GM18520 (cell line): ENCODE data around the gene LASP1.

Source experiments
- ATAC-seq: cut with Tn5 transposase; IDR thresholded peaks from one replicate; pipeline ENCODE4 v1.9.1; 2021; ENCODE audit not compliant: unreplicated experiment

Gene LASP1

GRCh38 chr17:38868817-38869525, 887 bp upstream of the LASP1 start:
- ATAC-seq, result peak; percentile 31

DNA sequence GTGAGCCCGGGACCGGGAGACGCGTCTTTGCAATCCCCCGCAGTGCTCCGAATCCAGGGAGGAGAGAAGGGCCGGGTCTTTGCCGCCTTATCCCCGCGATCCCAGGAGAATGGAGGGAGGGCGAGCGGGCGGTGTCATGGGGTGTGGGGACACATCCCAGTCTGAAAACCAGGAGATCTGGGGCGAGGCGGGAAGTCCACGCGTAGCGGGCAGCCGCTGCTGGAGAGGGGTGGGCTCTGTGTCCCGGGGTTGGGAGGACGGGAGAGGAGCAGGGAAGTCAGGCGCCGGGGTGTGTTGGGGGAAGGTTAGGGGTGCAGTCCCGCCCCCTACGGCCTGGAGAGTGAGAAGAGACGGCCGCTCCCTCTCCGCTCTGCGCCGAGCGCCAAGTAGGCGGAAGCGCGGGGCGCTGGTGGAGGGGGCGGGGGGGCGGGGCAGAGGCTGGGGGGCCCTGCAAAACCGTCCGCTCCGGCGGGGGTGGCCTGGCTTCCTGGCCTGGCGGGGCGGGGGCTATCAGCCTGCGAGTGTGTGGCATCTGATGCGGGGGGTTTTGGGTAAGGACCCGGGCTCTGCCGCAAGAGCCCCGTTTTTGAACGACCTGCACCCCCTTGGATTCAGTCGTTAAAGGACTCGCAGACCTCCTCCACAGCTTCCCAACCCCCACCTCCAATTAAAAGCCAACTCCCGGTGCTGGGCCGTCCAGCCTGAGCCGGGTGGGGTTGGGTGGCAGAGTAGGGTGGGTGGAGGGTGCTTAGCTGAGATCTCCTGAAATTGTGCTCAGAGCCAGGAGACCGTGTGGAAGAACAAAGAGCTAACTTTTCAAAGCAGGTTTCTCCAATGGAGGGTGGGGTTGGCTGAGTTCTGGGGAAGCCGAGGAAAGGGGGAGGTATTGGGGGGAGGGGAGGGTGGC, 654 bp downstream of the LASP1 start:
- no peak for ATAC-seq

DNA sequence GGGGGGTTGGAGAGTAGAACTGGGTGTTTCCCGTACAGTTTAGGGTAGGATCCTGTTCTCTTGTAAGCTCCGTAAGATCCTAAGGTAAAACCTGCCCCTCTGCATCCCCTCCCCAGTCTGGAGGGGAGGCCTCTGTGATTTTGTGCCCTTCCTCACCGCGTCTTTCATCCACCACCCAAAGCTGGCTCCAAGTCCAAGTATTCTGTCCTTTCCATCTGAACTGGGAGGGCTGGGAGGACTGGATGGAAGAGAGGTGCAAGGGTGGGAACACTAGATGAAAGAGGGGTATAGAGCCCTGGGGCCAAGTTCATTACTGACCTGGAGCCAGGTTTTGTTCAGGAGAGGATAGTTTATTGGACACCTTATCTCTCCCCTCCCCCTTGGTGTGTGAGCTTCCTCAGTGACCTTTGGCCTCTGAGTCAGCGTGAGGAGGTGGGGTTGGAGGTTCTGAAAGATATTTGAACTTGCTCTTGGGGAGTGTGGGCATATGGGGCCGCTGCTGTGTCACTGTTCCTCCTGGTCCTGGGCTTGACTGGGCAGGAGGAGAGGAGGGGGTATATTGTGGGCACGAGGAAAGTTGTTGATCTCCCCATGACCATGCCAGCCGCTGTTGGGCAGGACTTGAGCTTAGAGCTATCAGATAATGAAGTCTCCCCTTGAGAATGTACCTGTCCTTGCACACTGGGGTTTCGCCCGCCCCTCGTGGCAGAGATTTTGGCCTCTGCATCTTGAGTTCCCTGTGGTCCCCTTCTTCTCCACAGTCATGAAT, 1.6 kb downstream of the LASP1 start:
- no peak for ATAC-seq

GRCh38 chr17:38872027-38872511, 2.2 kb downstream of the LASP1 start:
- no peak for ATAC-seq

DNA sequence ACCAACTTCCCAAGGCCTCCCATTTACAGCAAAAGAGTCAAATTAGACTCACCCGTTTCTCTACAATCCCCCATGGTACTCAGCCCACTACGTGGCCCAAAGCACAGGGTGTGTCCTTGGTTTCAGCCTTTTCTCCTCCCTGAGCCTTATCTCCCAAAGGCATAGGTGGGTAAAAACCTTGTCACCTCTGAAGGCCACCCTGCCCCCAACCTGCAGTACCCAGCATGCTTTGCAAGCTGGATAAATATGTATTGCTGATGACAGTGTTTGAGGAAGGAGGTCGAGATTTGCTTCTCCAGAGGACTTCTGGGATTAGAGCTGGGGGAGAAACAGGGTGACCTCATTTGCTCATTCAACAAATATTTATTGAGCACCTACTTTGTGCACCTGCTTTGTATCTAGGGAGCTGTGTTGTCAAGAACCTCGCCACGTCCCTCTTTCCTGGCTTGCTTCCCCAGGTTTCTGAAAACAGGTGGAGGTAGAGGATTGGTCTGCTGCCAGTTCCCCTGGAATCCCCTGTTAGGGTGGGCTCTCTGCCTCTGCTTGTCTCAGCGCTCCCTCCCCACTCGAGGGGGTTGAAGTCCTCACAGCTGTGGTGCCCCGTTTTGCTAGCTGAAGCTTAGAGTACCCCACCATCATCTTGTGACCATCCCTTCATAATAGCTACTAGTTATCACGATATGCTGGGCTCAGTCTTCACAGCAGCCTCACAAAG, 3.0 kb downstream of the LASP1 start:
- no peak for ATAC-seq

DNA sequence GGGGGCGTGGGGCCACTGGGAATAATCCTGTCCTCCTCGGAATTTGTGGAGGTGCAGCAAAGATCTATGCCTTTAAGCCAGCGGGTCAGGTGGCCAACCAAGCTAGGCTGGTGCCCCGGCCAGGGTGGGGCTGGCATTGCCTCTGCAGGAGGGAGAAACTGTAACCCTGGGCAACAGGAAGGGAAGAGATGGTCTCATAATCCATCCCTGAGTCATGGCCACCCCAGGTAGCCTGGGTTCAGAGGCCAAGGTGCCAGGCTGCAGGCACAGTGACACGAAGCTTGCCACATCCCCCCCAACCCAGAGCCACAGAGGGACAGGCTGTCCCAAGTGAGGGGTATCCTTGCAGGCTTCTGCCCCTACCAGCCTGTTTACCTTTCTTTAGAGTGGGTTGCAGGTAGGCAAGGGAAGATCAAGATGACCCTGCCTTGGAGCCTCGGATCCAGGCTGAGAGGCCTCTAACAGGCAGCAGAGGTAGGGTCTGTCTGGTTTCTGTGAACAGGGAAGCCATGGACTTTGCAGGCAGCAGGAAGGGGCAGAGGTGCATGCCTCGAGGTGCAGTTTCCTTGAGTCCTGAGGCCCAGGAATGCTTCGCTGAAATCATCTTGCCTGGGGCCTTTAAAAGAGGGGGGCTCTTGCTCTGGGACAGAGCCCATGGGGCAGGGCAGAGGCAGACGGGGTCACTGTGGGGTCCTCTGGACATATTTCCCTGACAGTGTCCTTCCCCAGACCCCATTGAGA, 4.0 kb downstream of the LASP1 start:
- ATAC-seq, result no peak

GRCh38 chr17:38874505-38875400, 4.9 kb downstream of the LASP1 start:
- ATAC-seq, result no peak

DNA sequence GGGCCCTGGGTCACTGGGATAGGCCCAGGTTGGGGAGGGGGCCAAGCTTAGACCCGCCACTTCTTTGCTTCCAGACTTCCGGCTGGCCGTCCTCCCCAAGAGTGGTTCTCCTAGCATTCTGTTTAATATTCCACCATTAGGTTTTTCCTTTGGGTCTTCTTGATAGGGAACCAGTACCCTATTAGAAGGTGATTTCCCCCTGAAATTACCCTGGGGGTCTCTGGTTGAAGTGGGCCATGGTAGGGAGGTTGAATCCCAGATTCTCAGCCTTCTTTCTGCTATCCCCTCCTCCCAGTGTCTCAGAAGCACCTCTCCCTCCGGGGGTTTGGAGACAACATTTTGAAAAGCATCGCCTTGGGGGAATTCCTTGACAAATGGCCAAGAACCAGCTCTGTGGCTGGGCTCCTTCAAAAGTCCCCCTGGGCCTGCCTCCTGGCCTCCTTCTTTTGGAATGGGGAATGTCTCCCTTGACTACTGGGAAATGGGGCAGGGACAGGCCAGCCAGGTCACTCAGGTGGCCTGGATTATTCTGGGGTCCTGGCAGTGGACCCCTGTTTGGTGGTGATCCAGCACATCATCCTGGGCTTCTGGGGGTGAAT, 5.7 kb downstream of the LASP1 start:
- no peak for ATAC-seq

GRCh38 chr17:38877130-38877851, 7.4 kb downstream of the LASP1 start:
- no peak for ATAC-seq

GRCh38 chr17:38879878-38880665, 10.2 kb downstream of the LASP1 start:
- no peak for ATAC-seq

DNA sequence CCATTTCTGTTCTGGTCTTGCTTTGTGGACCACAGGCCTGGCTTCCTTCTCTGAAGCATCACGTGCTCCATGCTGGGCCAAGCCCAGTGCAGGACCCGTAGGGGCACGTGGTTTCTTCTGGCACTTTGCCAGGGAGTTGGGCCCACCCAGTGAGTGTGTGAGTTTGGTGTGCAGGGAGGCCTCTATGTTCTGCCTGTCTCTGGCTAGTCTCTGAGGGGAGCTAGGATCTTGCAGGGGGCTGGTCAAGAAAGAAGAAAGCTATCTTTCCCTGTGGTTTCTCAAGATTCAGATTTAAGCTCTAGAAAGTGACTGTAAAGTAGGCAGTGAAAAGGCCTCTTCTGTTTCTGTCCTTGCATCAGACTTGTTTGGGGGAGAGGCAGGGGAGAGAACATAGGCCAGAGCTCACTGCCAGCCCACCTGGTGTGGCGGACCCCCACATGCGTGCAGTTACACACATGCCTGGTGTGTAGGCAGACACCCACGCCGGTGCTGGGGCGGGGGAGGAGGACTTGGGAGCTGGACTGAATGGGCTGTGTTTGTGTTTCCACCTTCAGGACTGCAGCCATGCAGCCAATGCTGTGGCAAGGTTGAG, 11.8 kb downstream of the LASP1 start:
- ATAC-seq, result no peak

DNA sequence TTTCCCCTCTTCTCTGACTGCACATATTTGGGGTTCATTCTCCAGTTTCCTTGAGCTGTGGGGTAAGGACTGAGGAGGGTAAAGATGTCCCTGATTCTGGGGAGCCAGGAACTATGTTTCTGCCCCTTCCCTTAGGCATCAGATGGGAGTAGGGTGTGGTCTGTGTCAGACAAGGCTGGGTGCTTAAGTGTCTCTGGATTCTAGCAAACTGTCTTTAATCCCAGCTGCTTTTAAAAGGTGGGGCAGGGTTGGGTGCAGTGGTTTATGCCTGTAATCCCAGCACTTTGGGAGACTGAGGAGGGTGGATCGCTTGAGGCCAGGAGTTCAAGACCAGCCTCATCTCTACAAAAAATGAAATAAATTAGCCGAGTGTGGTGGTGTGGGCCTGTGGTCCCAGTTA, 13.0 kb downstream of the LASP1 start:
- ATAC-seq, result no peak

DNA sequence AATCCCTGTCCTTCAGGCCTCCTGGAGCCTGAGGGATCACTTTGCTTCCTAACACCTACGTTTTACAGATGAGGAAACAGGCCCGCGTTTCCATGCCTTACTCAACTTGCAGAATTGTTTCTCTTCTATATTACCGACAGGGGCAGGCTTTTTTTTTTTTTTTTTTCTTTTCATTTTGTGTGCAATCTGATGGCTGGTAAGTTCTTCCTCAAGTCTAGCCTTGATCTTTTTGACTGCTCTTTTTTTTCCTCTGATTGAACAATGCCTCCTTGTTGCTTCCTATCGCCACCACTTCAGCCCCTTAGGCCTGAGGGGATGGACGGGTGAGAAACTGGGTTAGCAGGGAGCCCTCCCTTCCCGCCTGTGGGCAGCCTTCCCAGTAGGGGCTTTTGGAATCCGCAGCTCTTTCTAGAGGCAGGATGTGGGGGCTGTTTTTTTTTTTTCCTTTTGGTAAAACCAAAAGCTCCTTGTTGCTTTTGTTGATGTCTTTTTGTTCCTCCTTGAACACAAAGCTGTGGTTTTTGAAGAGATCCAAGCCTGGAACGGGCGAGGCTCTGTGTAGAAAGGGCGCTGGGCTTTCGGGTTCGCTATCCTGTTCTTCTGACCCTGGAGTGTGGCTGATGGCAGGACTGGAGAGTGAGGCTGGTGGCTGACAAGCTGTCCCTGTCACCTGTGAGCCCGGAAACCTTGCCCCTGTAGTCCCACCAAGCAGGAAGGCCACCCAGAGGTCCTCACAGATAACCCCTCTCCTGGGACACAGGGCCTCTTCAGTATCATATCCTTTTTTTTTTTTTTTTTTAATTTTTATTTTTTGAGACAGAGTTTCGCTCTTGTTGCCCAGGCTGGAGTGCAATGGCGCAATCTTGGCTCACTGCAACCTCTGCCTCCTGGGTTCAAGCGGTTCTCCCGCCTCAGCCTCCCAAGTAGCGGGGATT, 14.0 kb downstream of the LASP1 start:
- no peak for ATAC-seq

- no peak for ATAC-seq
Observed at GRCh38 chr17:38885044-38885727, 15.3 kb downstream of the LASP1 start.
